Fibroblast of lung (primary cell): Measurements from ENCODE around the gene TRMU. TPM values are rescaled to one million over a fixed set of nuclear protein-coding genes. Genes with fewer than 3 reads are reported as not detected.

ENCODE experiments used
- DNase-seq, 2 donors: peaks; one replicate each; pipeline versions ENCODE4 v3.0.0 to v3.0.0-alpha.2; 2010; ENCODE audit warnings: low read depth in 2 of 2
- H2AFZ ChIP-seq: 2 replicates; pipeline ENCODE4 v1.5.1; 2012; ENCODE audit warnings: low read length, control low read depth, inconsistent platforms
- H3K27ac ChIP-seq: 2 replicates; pipeline ENCODE4 v1.5.1; 2011; ENCODE audit warnings: low read length, control low read depth; ENCODE audit not compliant: insufficient read depth
- H3K27me3 ChIP-seq: 2 replicates; pipeline ENCODE4 v1.5.1; 2011; ENCODE audit warnings: mild to moderate bottlenecking, low read length; ENCODE audit not compliant: control insufficient read depth, insufficient read depth
- H3K36me3 ChIP-seq: 2 replicates; pipeline ENCODE4 v1.5.1; 2011; ENCODE audit warnings: low read length; ENCODE audit not compliant: control insufficient read depth, insufficient read depth
- H3K4me1 ChIP-seq: 2 replicates; pipeline ENCODE4 v1.5.1; 2011; ENCODE audit warnings: low read length; ENCODE audit not compliant: control insufficient read depth, insufficient read depth; ENCODE audit errors: extremely low read depth
- H3K4me2 ChIP-seq: 2 replicates; pipeline ENCODE4 v1.5.1; 2011; ENCODE audit warnings: low read length, control low read depth; ENCODE audit not compliant: insufficient read depth; ENCODE audit errors: extremely low read depth
- H3K4me3 ChIP-seq, 4 experiments: fragments of 200-600 bp in 1 of 4; sonication (generic) in 1 of 4; replicated peaks in 1 of 4; 2 replicates each; pipeline ENCODE4 v1.5.1; 2011 to 2016; ENCODE audit warnings: low read length in 4 of 4, low read depth in 3 of 4, mild to moderate bottlenecking in 3 of 4, control low read depth in 2 of 4, inconsistent platforms in 1 of 4, mixed read lengths in 1 of 4; ENCODE audit not compliant: insufficient read depth in 1 of 4; ENCODE audit errors: control extremely low read depth in 1 of 4
- H3K79me2 ChIP-seq: 2 replicates; pipeline ENCODE4 v1.5.1; 2012; ENCODE audit warnings: mild to moderate bottlenecking, low read length, inconsistent platforms; ENCODE audit not compliant: control insufficient read depth, insufficient read depth
- H3K9ac ChIP-seq: 2 replicates; pipeline ENCODE4 v1.5.1; 2011; ENCODE audit warnings: mild to moderate bottlenecking, low read length, control low read depth; ENCODE audit not compliant: insufficient read depth
- H3K9me3 ChIP-seq: 2 replicates; pipeline ENCODE4 v1.5.1; 2012; ENCODE audit warnings: low read depth, low read length; ENCODE audit not compliant: control insufficient read depth, insufficient read depth
- H4K20me1 ChIP-seq: 2 replicates; pipeline ENCODE4 v1.5.1; 2011; ENCODE audit warnings: low read length; ENCODE audit not compliant: control insufficient read depth, insufficient read depth; ENCODE audit errors: extremely low read depth
- CTCF ChIP-seq, 2 donors: IDR thresholded peaks in 1 of 2; conservative IDR thresholded peaks in 1 of 2; 1 replicate in 1 of 2; 2 replicates in 1 of 2; pipeline ENCODE4 v1.5.1; 2011 to 2012; ENCODE audit warnings: low read length in 2 of 2, control low read depth in 1 of 2, inconsistent platforms in 1 of 2, low read depth in 1 of 2, mild to moderate bottlenecking in 1 of 2
- EZH2 ChIP-seq: IDR thresholded peaks from 2 replicates; pipeline ENCODE4 v1.5.1; 2012; ENCODE audit warnings: low read length, control low read depth, mild to moderate bottlenecking; ENCODE audit errors: missing control alignments
- polyA plus RNA-seq, 2 donors: library from polyadenylated mRNA; depleted of rRNA in 1 of 2; stranded (reverse) in 1 of 2; unstranded in 1 of 2; fragments of >200 nt; gene quantifications; 2 replicates each; pipeline ENCODE4 v1.2.1, GENCODE V29; 2011 to 2012; ENCODE audit warnings: missing spikeins in 1 of 2
- total RNA-seq: library from RNA; depleted of rRNA; stranded (reverse); fragments of >200 nt; gene quantifications from 2 replicates; pipeline ENCODE4 v1.2.1, GENCODE V29; 2014

Gene TRMU
- total and polyA plus RNA-seq, 2 donors (not counting 1 experiment from before 2014, with no cell fraction given) = 18.4 to 22.1 TPM

GRCh38 chr22:46370584-46371291, 35.2 kb downstream of the TRMU start:
- DNase-seq = no peak
- H3K27ac ChIP-seq = no peak overlapping the region
- H4K20me1 ChIP-seq = no peaks in the 10 kb centered on the region
- no peak overlapping the region for H2AFZ ChIP-seq
- H3K9ac ChIP-seq = no peak overlapping the region
- no peaks in the 10 kb centered on the region for H3K79me2 ChIP-seq
- H3K4me1 ChIP-seq = no peaks in the 10 kb centered on the region
- H3K9me3 ChIP-seq = no peaks in the 10 kb centered on the region
- H3K4me3 ChIP-seq = no peak overlapping the region
- no peak overlapping the region for H3K4me2 ChIP-seq
- no peaks in the 10 kb centered on the region for H3K27me3 ChIP-seq
- no peaks in the 10 kb centered on the region for H3K36me3 ChIP-seq
- TF ChIP-seq CTCF (conservative IDR thresholded peaks at IDR 0.05 in 1 of 2, IDR thresholded peaks at IDR 0.05 in 1 of 2; ENCODE audit: low read depth in 1 of 2, low read length in 2 of 2) (no peak), EZH2 (no peak)

- Histone ChIP-seq H3K4me2 (no peak overlapping the region), H3K9me3 (no peaks in the 10 kb centered on the region), H3K27ac (no peak overlapping the region), H2AFZ (no peak overlapping the region), H3K36me3 (no peaks in the 10 kb centered on the region), H4K20me1 (no peaks in the 10 kb centered on the region), H3K27me3 (no peaks in the 10 kb centered on the region), H3K79me2 (no peaks in the 10 kb centered on the region), H3K4me1 (no peaks in the 10 kb centered on the region), H3K4me3 (no peak overlapping the region), H3K9ac (no peak overlapping the region)
- DNase-seq = no peak
- TF ChIP-seq EZH2 (no peak), CTCF (conservative IDR thresholded peaks at IDR 0.05 in 1 of 2, IDR thresholded peaks at IDR 0.05 in 1 of 2; ENCODE audit: low read depth in 1 of 2, low read length in 2 of 2) (no peak)
Measured at GRCh38 chr22:46371623-46372226, 36.2 kb downstream of the TRMU start.

- H3K9me3 ChIP-seq = no peaks in the 10 kb centered on the region
- no peak overlapping the region for H3K27ac ChIP-seq
- H2AFZ ChIP-seq = no peak overlapping the region
- no peak for TF ChIP-seq CTCF (conservative IDR thresholded peaks at IDR 0.05 in 1 of 2, IDR thresholded peaks at IDR 0.05 in 1 of 2; ENCODE audit: low read depth in 1 of 2, low read length in 2 of 2)
- TF ChIP-seq EZH2 = no peak
- no peak for DNase-seq
- no peaks in the 10 kb centered on the region for H3K27me3 ChIP-seq
- no peak overlapping the region for H3K4me3 ChIP-seq
- H3K4me2 ChIP-seq = no peak overlapping the region
- H3K9ac ChIP-seq = no peak overlapping the region
- H4K20me1 ChIP-seq = no peaks in the 10 kb centered on the region
- H3K79me2 ChIP-seq = no peaks in the 10 kb centered on the region
- H3K36me3 ChIP-seq = no peaks in the 10 kb centered on the region
- no peaks in the 10 kb centered on the region for H3K4me1 ChIP-seq
Measured at GRCh38 chr22:46372686-46373085, 37.2 kb downstream of the TRMU start.
